ENCODE data around the gene ELP4.
"Not testable (repeated sequence)": the region's sequence is repeated elsewhere in the genome, so short reads cannot be mapped to it uniquely, and the experiment has no call there.

ELP4 gene

DNA sequence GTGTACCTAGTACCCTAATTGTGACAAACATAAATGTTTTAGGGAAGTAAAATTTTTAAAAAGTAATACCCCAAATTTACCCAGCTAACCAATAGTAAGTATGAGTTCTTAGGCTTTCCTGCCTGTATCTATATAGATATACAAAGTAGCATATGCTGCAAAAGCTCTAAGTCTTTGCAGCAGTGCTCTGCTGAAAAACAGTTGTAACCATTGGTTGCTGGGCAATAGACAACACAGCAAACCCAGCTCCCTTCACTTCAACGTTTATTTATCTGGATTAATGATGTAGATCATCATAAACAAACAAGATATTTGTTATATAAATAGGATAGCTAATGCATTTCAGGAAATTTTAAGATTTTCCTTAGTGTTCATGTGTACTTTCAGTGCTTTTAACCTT, 218.9 kb downstream of the ELP4 start:
- H4K20me1 ChIP-seq (ENCODE audit: insufficient read depth, low read length) = no peaks in the 10 kb centered on the region
- no peaks in the 10 kb centered on the region for H3K36me3 ChIP-seq (ENCODE audit: insufficient read depth, low read length)
- H3K27ac ChIP-seq (ENCODE audit: low read depth, low read length, poor library complexity, severe bottlenecking) = no peak overlapping the region
- no peak for TF ChIP-seq CTCF (IDR thresholded peaks at IDR 0.05; ENCODE audit: low read length)
- no peak for TF ChIP-seq EZH2 (IDR thresholded peaks at IDR 0.05; ENCODE audit: borderline replicate concordance, low read length)
- H3K79me2 ChIP-seq (ENCODE audit: insufficient read depth, low read length) = no peaks in the 10 kb centered on the region
- no peaks in the 10 kb centered on the region for H3K4me1 ChIP-seq (ENCODE audit: insufficient read depth, low read length, severe bottlenecking)
- H3K9ac ChIP-seq (ENCODE audit: low read length) = no peak overlapping the region
- H3F3A ChIP-seq (ENCODE audit: insufficient read depth, low read length) = no peaks in the 10 kb centered on the region
- H3K9me2 ChIP-seq (ENCODE audit: low read depth, low read length) = no peaks in the 10 kb centered on the region
- no peak overlapping the region for H2AFZ ChIP-seq (ENCODE audit: low read length)
- H3K4me3 ChIP-seq (ENCODE audit: low read depth, low read length, poor library complexity, severe bottlenecking) = no peak overlapping the region
- H3K9me3 ChIP-seq (ENCODE audit: low read length) = no peaks in the 10 kb centered on the region
- H3K27me3 ChIP-seq (ENCODE audit: insufficient read depth, low read length) = no peaks in the 10 kb centered on the region
- no peak overlapping the region for H3K4me2 ChIP-seq (ENCODE audit: low read length)

- H3K27ac ChIP-seq (ENCODE audit: low read depth, low read length, poor library complexity, severe bottlenecking) = no peak overlapping the region
- TF ChIP-seq CTCF (IDR thresholded peaks at IDR 0.05; ENCODE audit: low read length) = no peak
- no peak for TF ChIP-seq EZH2 (IDR thresholded peaks at IDR 0.05; ENCODE audit: borderline replicate concordance, low read length)
- no peaks in the 10 kb centered on the region for H3K27me3 ChIP-seq (ENCODE audit: insufficient read depth, low read length)
- no peak overlapping the region for H2AFZ ChIP-seq (ENCODE audit: low read length)
- H3K4me1 ChIP-seq (ENCODE audit: insufficient read depth, low read length, severe bottlenecking) = no peaks in the 10 kb centered on the region
- no peaks in the 10 kb centered on the region for H3K36me3 ChIP-seq (ENCODE audit: insufficient read depth, low read length)
- H3K9ac ChIP-seq (ENCODE audit: low read length) = no peak overlapping the region
- no peaks in the 10 kb centered on the region for H4K20me1 ChIP-seq (ENCODE audit: insufficient read depth, low read length)
- H3F3A ChIP-seq (ENCODE audit: insufficient read depth, low read length) = no peaks in the 10 kb centered on the region
- H3K79me2 ChIP-seq (ENCODE audit: insufficient read depth, low read length) = no peaks in the 10 kb centered on the region
- no peaks in the 10 kb centered on the region for H3K9me3 ChIP-seq (ENCODE audit: low read length)
- H3K4me3 ChIP-seq (ENCODE audit: low read depth, low read length, poor library complexity, severe bottlenecking) = no peak overlapping the region
- H3K9me2 ChIP-seq (ENCODE audit: low read depth, low read length) = no peaks in the 10 kb centered on the region
- H3K4me2 ChIP-seq (ENCODE audit: low read length) = no peak overlapping the region
Observed at GRCh38 chr11:31740131-31740530, 230.6 kb downstream of the ELP4 start.

- not testable (repeated sequence) for H2AFZ ChIP-seq (ENCODE audit: low read length); H3K79me2 ChIP-seq (ENCODE audit: insufficient read depth, low read length); H3K4me3 ChIP-seq (ENCODE audit: low read depth, low read length, poor library complexity, severe bottlenecking); H3K9me2 ChIP-seq (ENCODE audit: low read depth, low read length); H3K27me3 ChIP-seq (ENCODE audit: insufficient read depth, low read length); H3K27ac ChIP-seq (ENCODE audit: low read depth, low read length, poor library complexity, severe bottlenecking); H3F3A ChIP-seq (ENCODE audit: insufficient read depth, low read length); H3K9ac ChIP-seq (ENCODE audit: low read length); H3K4me1 ChIP-seq (ENCODE audit: insufficient read depth, low read length, severe bottlenecking); H3K9me3 ChIP-seq (ENCODE audit: low read length); H3K4me2 ChIP-seq (ENCODE audit: low read length); H4K20me1 ChIP-seq (ENCODE audit: insufficient read depth, low read length); H3K36me3 ChIP-seq (ENCODE audit: insufficient read depth, low read length)
Observed at GRCh38 chr11:31740731-31741368, 231.3 kb downstream of the ELP4 start.

DNA sequence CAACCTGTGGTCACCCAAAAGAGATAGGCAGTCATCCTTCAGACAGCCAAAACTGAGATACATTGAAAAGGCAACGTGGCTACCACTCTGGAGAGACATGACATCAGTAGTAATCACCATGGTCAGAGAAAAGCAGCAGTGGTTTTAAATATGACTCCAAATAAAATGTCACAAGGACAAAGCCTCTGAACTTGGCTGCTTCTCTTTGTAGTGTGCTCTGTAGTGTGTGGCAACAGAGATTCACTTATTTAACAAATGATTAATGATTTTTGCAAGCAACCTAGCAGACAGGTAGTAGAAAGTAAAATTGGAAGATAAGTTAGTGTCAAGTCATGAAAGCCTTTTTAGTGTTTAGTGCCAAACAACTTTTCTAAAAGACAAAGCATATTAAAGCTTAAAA, 238.0 kb downstream of the ELP4 start:
- TF ChIP-seq EZH2 (IDR thresholded peaks at IDR 0.05; ENCODE audit: borderline replicate concordance, low read length) = no peak
- no peak for TF ChIP-seq CTCF (IDR thresholded peaks at IDR 0.05; ENCODE audit: low read length)
- no peaks in the 10 kb centered on the region for H3K36me3 ChIP-seq (ENCODE audit: insufficient read depth, low read length)
- no peaks in the 10 kb centered on the region for H3K27me3 ChIP-seq (ENCODE audit: insufficient read depth, low read length)
- no peak overlapping the region for H3K9ac ChIP-seq (ENCODE audit: low read length)
- no peaks in the 10 kb centered on the region for H3F3A ChIP-seq (ENCODE audit: insufficient read depth, low read length)
- H2AFZ ChIP-seq (ENCODE audit: low read length) = no peak overlapping the region
- H3K79me2 ChIP-seq (ENCODE audit: insufficient read depth, low read length) = no peaks in the 10 kb centered on the region
- no peaks in the 10 kb centered on the region for H3K4me1 ChIP-seq (ENCODE audit: insufficient read depth, low read length, severe bottlenecking)
- H4K20me1 ChIP-seq (ENCODE audit: insufficient read depth, low read length) = no peaks in the 10 kb centered on the region
- no peaks in the 10 kb centered on the region for H3K9me3 ChIP-seq (ENCODE audit: low read length)
- H3K9me2 ChIP-seq (ENCODE audit: low read depth, low read length) = no peaks in the 10 kb centered on the region
- H3K4me3 ChIP-seq (ENCODE audit: low read depth, low read length, poor library complexity, severe bottlenecking) = no peak overlapping the region
- no peak overlapping the region for H3K4me2 ChIP-seq (ENCODE audit: low read length)
- no peak overlapping the region for H3K27ac ChIP-seq (ENCODE audit: low read depth, low read length, poor library complexity, severe bottlenecking)
